Endodermal cell (in vitro differentiated cells): ENCODE measurements around the gene C1orf116. TPM values are rescaled to one million over a fixed set of nuclear protein-coding genes. Genes with fewer than 3 reads are reported as not detected.

Source experiments
- DNase-seq: peaks from one replicate; pipeline ENCODE4 v3.0.0-alpha.2; 2017
- H3K27ac ChIP-seq: 2 replicates; pipeline ENCODE4 v1.5.1; 2013; ENCODE audit warnings: mild to moderate bottlenecking, low read depth, low read length, moderate library complexity
- H3K27me3 ChIP-seq: 2 replicates; pipeline ENCODE4 v1.6.1; 2013; ENCODE audit warnings: mild to moderate bottlenecking, low read length, moderate library complexity; ENCODE audit not compliant: insufficient read depth, control insufficient read depth, poor library complexity, severe bottlenecking
- H3K36me3 ChIP-seq: 2 replicates; pipeline ENCODE4 v1.7.0; 2013; ENCODE audit warnings: mild to moderate bottlenecking, low read length, moderate library complexity; ENCODE audit not compliant: control insufficient read depth, insufficient read depth
- H3K4me1 ChIP-seq: one replicate; pipeline ENCODE4 v1.7.0; 2013; ENCODE audit warnings: low read length; ENCODE audit not compliant: control insufficient read depth, insufficient read depth
- H3K4me3 ChIP-seq: 2 replicates; pipeline ENCODE4 v1.5.1; 2013; ENCODE audit warnings: mild to moderate bottlenecking, low read length, moderate library complexity
- H3K9ac ChIP-seq: 2 replicates; pipeline ENCODE4 v1.6.1; 2013; ENCODE audit warnings: mild to moderate bottlenecking, low read length, moderate library complexity; ENCODE audit not compliant: poor library complexity, severe bottlenecking; ENCODE audit errors: extremely low read depth
- H3K9me3 ChIP-seq: 2 replicates; pipeline ENCODE4 v1.6.1; 2013; ENCODE audit warnings: mild to moderate bottlenecking, low read length, moderate library complexity; ENCODE audit not compliant: control insufficient read depth
- H3K27ac Mint-ChIP-seq: 2 replicates; pipeline ENCODE4 v1.8.0; 2020; ENCODE audit warnings: mixed read lengths
- H3K27me3 Mint-ChIP-seq: 2 replicates; pipeline ENCODE4 v1.8.0; 2021; ENCODE audit warnings: mild to moderate bottlenecking, mixed read lengths; ENCODE audit not compliant: insufficient read depth
- H3K36me3 Mint-ChIP-seq: 2 replicates; pipeline ENCODE4 v1.8.0; 2020; ENCODE audit warnings: low read depth, mixed read lengths
- H3K4me1 Mint-ChIP-seq: 2 replicates; pipeline ENCODE4 v1.8.0; 2020; ENCODE audit warnings: mixed read lengths
- H3K4me3 Mint-ChIP-seq: 2 replicates; pipeline ENCODE4 v1.8.0; 2020; ENCODE audit warnings: mild to moderate bottlenecking, moderate library complexity, mixed read lengths
- H3K9me3 Mint-ChIP-seq: 2 replicates; pipeline ENCODE4 v1.8.0; 2020; ENCODE audit warnings: mild to moderate bottlenecking, mixed read lengths
- WGBS, 2 experiments: methylation state at CpG; one replicate each; pipeline versions ENCODE4 v1.1.5 to v1.1.7; 2013; ENCODE audit warnings: missing lambda C conversion rate in 2 of 2, mixed read lengths in 1 of 2; ENCODE audit not compliant: insufficient coverage in 1 of 2, insufficient read length in 1 of 2; 5-methylcytosine and 5-hydroxymethylcytosine counted together
- total RNA-seq, 2 donors: library from RNA; stranded (reverse); fragmentation: NEBNext Ultra II Directional in 1 of 2; extraction: Animal tissue kit (Norgen Biotek cat#: 25700) in 1 of 2; gene quantifications; 2 replicates in 1 of 2; 3 replicates in 1 of 2; pipeline ENCODE4 v1.2.1, GENCODE V29; 2021
- TF ChIP-seq, protein P1 (sequence below): fragments of 200-600 bp; sonication (generic); conservative IDR thresholded peaks from 2 replicates; pipeline ENCODE4 v1.5.0; 2021; ENCODE audit warnings: antibody characterized with exemption, mild to moderate bottlenecking

C1orf116 gene
- total RNA-seq, 2 donors from 2014 or later = 0.55 to 0.60 TPM

DNA sequence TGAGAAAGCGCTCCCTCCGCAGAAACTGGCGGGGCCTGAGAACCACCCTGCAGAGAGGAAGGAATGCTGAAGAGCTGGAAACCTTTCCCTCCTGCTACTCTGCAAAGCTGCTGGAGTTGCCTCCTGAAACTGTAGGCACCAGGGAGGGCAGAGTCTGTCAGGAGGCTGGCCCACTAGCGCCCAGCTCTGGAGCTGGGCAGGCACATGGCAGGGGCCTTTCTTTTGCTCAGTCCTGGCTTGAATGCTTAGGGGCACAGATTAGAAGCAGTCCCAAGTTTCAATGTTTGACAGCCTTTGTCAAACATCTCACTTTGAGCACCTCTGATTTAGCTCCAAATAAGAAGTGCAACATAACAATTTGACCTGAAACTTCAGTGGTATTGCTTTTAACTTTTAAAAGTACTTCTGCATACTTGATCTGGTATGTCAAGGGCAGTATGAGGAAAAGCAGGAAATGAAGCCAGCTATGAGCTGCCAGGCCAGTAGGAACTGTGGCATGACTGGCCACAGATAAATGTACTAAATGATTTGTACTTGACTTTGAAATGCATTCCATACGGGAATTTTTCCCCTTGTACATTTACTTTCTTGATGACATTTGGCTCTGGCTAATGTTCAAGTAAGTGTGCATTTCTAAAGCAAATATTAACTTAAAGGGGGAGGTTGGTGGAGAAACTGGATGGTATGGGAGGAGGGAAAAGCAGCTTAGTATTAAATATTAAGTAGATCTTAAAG is 7.2 kb downstream of the C1orf116 start:
- H3K27ac ChIP-seq = no peak overlapping the region
- H3K4me1 Mint-ChIP-seq = peaks cover 53% of the 10 kb centered on the region

DNA sequence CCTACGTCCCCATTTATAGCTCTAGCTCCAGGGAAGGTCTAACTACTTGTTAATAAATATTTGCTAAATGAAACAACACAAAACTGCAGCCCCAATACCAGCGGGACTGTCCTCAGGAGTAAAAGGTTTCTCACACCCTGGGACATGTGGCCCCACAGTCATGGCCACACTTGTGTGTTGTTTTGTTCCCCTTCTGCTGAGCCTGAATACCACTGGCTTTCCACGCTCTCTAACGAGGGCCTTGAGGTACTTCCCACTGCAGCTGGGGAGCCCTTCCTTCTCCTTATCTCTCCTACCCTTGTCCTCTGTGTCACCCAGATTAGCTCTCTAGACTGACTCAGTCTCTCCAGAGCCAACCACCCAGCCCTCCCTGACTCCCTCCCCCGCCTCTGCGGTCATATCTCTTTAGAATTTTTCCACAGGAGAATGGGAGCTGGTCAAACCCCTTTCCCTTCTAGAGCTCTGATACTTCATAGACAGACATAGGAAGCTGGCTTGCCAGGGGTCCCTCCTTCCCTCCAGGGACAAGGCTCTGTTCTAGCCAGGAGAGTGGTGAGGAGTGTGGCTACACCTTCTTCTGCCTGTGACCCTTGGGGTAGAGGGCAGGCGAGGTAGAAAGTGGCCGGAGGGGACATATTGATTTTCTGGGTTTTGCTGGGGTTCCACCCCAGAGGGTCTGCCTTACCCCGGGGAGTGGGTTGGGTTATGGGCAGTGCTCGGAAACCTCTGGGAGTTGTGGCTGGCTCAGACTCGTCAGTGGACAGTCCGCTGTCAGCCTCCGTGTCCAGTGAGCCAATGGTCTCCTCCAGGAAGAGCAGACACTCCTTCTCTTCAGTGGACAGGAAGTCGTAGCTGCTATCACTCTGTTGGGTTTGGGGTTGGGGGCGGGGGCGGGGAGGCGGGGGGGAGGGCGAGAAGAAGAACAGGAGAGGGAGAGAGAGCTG is 8.1 kb downstream of the C1orf116 start:
- Mint-ChIP-seq H3K27ac (peak overlapping the region; percentile 68), H3K4me1 (peaks cover 44% of the 10 kb centered on the region), H3K9me3 (no peaks in the 10 kb centered on the region), H3K36me3 (no peaks in the 10 kb centered on the region), H3K27me3 (peaks cover 11% of the 10 kb centered on the region), H3K4me3 (no peak overlapping the region)
- Histone ChIP-seq H3K9ac (no peak overlapping the region), H3K9me3 (no peaks in the 10 kb centered on the region), H3K4me1 (peaks cover 12% of the 10 kb centered on the region), H3K36me3 (no peaks in the 10 kb centered on the region), H3K4me3 (no peak overlapping the region), H3K27ac (no peak overlapping the region), H3K27me3 (peaks cover 33% of the 10 kb centered on the region)
- WGBS, 2 experiments = 88 to 91% methylated on average over 8 to 13 of the region's 18 CpGs
- DNase-seq = no peak
- TF ChIP-seq, protein P1, sequence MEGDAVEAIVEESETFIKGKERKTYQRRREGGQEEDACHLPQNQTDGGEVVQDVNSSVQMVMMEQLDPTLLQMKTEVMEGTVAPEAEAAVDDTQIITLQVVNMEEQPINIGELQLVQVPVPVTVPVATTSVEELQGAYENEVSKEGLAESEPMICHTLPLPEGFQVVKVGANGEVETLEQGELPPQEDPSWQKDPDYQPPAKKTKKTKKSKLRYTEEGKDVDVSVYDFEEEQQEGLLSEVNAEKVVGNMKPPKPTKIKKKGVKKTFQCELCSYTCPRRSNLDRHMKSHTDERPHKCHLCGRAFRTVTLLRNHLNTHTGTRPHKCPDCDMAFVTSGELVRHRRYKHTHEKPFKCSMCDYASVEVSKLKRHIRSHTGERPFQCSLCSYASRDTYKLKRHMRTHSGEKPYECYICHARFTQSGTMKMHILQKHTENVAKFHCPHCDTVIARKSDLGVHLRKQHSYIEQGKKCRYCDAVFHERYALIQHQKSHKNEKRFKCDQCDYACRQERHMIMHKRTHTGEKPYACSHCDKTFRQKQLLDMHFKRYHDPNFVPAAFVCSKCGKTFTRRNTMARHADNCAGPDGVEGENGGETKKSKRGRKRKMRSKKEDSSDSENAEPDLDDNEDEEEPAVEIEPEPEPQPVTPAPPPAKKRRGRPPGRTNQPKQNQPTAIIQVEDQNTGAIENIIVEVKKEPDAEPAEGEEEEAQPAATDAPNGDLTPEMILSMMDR = no peak

More for the DNA sequence above, 7.2 kb downstream of the C1orf116 start:
- no peaks in the 10 kb centered on the region for H3K9me3 ChIP-seq
- no peak overlapping the region for H3K27ac Mint-ChIP-seq
- H3K27me3 Mint-ChIP-seq = peaks cover 8% of the 10 kb centered on the region
- peak; percentile 83 for DNase-seq
- no peak overlapping the region for H3K4me3 ChIP-seq
- H3K9ac ChIP-seq = no peak overlapping the region
- H3K4me1 ChIP-seq = peaks cover 20% of the 10 kb centered on the region
- 46 to 54% methylated on average over 5 of the region's 5 CpGs for WGBS, 2 experiments
- H3K27me3 ChIP-seq = peaks cover 25% of the 10 kb centered on the region
- TF ChIP-seq, protein P1 = no peak
- H3K9me3 Mint-ChIP-seq = no peaks in the 10 kb centered on the region
- H3K36me3 Mint-ChIP-seq = no peaks in the 10 kb centered on the region
- H3K36me3 ChIP-seq = no peaks in the 10 kb centered on the region
- H3K4me3 Mint-ChIP-seq = no peak overlapping the region

DNA sequence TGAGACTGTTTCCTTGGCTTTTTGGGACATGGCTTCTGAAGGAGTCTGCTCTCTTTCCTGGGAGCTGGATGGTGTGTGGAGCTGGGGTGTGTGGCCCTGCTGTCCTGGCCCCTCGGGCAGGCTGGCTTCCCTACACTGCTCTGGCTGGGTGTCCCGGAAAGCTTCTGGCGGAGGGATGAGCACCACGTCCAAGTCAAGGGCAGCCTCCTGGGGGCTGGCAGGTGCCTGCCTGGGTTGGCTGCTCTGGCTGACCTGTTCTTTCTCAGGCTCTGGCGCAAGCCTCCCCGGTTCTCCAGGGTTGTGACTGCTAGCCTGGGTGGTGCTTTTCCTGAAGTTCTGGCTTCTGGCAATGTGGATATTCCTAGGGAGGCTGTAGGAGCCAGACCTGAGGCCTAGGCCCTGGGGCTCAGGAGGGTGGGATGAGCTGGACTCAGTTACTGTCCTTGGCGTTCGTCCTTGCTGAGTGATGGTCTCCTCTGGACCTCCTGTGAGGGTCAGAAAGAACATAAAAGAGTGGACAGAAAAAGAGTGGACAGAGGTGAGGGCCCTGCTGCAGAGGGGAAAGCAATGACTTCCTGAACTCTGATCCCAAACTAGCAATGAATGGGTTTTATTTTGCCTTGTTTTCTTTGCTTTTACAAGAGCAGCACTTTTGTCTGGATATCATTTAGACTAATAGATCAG is 9.4 kb downstream of the C1orf116 start:
- Histone ChIP-seq H3K4me3 (no peak overlapping the region), H3K27me3 (peaks cover 34% of the 10 kb centered on the region), H3K9me3 (no peaks in the 10 kb centered on the region), H3K9ac (no peak overlapping the region), H3K36me3 (no peaks in the 10 kb centered on the region), H3K4me1 (peaks cover 8% of the 10 kb centered on the region), H3K27ac (no peak overlapping the region)
- 90 to 91% methylated on average over 6 to 8 of the region's 8 CpGs for WGBS, 2 experiments
- H3K4me1 Mint-ChIP-seq = peaks cover 32% of the 10 kb centered on the region
- H3K27ac Mint-ChIP-seq = no peak overlapping the region
- DNase-seq = no peak
- H3K4me3 Mint-ChIP-seq = no peak overlapping the region
- no peaks in the 10 kb centered on the region for H3K9me3 Mint-ChIP-seq
- no peaks in the 10 kb centered on the region for H3K36me3 Mint-ChIP-seq
- TF ChIP-seq, protein P1 = no peak
- H3K27me3 Mint-ChIP-seq = peaks cover 15% of the 10 kb centered on the region
